HuH-7.5 (cell line): ENCODE data around the gene MDK.

Experiments used
- DNase-seq: peaks from one replicate; pipeline ENCODE4 v3.0.0; 2011; ENCODE audit warnings: low spot score

The MDK gene

DNA sequence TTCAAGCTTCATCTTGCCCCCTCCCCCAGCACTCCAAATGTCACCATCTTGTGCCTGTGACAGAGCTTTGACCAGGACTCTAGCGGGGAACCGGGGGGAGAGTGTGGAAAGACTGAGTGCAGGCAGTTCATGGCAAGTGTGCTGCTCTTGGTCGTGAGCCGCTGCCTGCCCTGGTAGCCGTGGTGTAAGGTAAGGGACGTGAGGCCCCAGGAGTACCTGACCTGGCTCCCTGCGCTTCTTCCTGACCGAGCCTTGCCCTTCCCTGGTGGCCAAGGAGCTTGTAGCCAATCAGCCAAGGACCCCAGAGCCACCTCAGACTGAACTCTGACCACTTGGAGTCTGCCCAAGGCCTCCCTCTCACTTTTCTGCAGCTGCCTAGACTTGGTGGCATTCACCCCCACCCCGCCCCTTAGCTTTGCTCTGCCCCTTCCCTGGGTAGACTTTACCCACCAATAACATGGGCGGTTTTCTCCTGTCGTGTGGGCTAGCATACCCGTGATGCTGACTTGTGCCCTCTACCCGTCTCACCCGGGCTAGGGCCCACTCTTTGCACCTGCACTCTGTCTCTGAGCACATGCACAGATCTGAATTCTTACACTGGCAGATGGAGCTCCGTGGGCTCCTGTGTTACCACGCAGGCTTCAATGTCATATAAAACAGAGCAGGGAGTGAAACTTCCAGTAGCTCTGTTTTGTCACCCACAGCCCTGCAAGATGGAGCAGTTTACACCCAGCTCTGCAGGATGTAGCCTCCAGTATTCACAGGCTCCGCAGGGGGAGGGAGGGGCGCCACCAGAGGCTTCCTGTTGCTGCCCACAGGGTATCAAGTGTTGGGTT is 32.7 kb upstream of the MDK start:
- DNase-seq = no peak

DNA sequence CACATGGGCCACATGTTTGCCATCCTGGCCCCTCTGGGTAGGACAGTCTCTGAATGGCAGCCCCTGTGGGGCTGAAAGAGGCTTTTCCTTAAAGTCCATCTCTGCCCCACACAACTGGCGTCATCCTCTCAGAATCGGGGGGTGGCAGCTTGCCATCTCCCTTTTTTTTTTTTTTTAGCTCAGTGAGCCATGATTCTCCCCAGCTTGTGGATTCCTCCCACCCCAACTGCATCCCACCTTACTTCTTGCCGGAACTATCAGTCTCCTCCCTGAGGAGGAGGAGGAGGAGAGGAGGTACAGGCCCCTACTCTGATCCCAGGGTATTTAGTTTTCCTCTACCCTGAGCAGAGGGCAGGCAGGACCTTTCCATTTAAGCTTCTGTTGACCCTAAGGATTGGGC is 30.8 kb upstream of the MDK start:
- DNase-seq = no peak

DNA sequence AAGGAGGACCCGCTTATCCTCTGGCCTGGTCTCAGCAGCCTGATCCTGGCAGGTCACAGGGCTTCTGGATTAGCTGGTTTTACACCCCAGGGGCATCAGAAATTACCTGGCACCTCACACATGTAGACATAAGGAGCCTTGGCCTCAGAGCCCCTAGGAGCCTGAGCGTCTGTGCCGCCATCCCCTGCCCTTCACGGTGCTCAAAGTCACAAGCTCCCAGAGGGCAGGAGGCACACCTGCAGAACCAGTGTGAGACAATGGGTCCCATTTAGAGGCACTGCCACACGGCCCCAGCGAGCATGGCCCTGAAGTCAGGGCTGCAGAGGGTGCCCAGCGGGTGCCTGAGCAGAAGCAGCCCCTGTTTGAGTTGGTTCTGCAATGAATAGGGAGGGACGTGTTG is 30.3 kb upstream of the MDK start:
- DNase-seq = no peak

DNA sequence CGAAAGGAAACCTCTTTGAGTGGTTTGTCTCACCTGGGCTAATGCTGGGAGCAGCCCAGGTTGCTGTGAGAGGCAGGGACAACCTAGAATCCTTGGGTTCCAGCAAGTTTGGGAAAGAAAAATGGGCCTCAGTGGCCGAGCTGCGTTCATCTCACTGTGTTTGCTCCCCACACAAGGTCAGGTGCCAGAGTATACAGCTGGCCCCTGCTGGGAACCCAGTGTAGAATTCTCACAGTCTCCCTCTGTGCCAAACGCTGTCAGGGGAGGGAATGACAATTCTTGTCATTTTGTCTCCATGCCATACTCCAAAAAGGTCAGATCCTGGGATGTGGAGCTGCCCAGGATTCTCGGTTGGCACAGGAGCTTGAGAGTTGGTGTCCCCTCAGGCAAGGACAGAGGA is 29.9 kb upstream of the MDK start:
- no peak for DNase-seq

DNA sequence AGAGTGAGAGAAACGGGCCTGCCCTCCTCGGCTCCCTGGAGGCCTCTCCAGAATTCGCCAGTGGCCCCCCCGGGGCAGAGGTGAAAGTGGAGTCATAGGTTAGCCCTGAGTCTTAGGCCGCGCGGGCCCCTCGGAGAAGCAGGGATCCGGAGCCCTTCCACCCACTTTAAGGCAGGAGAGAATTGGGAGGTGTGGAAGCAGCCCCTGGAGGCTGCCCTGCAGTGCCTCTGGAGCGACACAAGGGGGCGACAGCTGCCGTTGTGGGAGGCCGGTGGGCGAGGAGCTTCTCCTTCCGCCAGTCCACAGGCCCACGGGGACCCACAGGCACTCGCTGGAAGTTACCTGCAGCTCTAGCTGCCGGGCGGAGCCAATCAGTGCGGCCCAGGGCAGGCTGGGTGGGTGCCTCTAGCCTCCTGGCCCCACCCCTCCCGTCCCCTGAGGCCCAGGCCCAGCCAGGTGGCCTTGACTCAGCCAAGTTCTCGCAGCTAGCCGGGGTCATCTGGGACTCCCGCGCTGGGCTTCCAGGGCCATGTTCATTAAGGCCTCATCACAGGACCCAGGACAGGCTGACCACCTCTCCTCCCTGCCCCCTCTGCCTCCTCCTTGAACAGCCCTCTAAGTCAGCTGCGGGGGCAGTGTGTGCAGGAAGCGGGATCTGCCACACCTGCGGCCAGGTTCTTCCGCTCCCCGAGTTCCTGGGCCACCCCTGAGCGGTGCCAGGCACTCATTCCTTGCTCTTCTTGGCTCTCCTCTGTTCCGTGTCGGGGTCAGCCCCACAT is 29.2 kb upstream of the MDK start:
- DNase-seq = no peak

DNA sequence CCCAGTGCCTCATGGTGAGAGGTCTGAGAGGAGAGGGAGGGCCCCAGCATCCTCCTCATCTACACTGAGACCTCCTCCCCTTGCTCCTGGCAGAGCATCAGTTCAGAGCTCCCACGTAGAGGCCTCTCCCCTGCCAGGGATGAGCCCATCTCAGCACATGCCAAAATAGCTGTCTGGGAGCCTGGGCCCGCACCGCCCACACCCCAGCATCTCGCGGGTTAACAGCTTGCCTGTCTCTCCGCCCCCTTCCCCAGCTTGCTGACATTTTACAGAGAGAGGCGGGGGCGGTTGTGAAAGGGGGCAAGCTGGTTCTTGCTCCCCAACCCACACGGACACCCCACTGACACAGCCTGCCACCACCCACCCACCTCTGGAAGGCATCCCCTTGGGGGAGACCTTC is 27.8 kb upstream of the MDK start:
- DNase-seq = no peak

DNA sequence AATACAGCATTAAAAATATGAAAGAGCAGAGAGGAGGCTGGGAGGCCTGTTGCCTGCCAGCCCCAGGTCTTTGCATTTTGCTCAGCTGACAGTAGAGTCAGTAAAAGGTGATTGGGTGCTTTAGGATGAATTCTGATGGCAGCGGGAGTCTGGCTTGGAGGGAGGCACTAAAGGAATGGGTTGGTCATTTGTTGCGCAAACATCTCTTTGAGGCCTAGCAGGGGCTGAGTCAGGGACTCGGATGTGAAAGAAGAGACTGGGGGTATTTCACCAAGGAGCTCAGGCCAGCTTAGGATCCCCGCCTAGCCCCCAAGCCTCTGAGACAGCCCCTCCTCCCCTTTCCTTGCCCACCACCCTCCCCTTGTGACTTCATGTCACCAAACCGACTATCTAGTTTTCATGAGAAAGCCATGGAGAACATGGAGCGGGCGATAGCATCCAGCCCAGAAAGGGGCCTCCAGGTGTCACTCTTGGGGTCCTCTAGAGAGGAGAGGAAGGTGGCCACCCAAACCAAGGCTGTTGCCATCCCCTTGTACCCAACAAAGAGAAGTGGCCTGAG is 24.5 kb upstream of the MDK start:
- no peak for DNase-seq

DNA sequence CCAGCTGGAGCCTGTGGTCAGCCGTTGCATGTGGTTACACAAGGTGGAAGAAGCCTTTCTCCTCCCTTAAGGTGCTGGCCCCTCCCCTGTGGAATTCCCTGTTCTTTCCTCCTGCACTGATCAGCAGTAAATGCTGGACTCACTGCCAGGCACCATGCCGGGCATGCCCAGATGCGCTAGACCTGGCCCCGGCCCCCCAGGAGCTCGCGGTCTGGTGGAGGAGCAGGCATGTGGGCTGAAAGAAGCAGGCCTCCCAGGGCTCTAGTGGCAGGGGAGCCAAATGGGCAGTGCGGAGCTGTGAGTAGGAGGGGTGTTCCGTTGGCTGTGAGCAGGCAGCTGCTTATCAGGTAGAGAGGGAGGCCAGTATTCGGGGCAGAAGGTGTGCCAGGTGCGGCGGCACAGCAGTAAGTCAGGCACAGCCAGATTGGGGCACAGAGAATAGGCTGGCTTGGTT is 24.0 kb upstream of the MDK start:
- DNase-seq = no peak

DNA sequence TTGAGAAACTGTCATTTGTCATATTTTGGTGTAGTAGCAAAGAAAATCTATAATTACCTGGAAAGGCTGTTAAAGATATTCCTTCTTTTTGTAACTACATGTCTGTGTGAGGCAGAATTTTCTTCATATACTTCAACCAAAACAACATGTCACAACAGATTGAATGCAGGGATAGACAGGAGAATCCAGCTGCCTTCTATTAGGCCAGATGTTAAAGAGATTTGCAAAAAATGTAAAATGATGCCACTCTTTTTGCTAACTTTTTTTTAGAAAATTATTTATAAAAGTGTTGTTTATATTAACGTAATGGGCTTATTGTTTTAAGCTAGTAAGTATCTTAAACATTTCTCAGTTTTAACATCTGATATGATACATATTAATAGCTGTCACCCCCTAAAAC is 21.5 kb upstream of the MDK start:
- DNase-seq = no peak

DNA sequence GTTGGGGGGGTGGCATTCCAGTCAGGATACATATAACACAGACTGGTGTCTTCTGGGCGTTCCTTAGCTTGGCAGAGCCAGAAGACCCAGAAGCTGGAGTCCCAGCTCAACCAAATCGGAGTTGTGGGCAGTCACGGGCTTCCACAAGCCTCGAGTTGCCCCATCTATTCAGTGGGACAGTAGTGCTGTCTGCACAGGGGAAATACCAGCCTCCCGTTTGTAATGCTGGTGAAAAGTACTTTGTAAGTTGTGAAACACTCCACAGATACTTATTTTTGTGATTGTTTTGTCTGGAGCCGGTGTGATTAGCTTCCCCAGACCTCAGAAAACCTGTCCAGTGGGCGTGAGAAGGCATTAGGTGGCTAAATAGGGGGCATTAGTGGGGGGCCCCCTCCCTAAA is 20.6 kb upstream of the MDK start:
- no peak for DNase-seq

DNA sequence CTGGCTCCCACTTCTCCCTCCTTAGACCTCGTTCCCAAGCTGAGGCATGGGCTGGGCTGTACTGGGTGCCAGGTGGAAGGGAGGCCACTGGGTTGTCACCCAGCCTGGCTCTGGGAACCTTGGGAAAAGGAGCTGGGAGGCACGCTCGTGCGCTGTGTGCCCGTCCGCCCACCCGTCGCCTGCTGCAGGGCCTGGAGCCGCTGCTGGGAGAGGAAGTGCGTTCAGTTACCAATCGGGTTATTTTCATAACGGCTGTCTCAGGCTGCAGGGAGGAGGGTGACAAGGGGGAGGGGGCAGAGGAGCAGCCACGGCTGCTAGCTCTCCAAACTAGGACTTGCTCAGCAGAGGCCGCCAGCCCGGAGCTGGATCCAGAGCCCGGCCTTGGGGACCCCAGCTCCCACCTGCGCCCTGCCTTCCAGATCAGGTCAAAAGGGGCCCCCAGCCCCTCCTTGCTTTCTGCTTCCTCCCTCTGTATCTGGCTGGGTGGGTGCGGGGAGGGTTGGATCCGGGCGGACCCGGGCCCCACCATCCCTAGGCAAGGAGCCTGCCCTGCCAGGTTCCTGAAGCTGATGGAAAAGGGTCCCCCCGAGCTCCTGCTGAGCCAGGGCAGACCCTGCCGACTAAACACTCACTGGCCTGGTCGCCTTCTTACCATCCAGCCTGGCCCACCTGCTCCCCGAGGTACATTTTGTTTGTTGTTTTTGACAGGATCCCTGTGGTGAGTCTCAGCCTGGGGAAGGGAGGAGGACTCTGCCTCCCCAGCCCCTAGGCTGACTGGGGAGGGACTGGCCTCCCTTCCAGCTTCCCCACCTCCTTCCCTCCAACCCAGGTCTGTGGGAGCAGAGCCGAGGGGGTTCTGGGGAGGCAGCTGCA is 19.9 kb upstream of the MDK start:
- no peak for DNase-seq

DNA sequence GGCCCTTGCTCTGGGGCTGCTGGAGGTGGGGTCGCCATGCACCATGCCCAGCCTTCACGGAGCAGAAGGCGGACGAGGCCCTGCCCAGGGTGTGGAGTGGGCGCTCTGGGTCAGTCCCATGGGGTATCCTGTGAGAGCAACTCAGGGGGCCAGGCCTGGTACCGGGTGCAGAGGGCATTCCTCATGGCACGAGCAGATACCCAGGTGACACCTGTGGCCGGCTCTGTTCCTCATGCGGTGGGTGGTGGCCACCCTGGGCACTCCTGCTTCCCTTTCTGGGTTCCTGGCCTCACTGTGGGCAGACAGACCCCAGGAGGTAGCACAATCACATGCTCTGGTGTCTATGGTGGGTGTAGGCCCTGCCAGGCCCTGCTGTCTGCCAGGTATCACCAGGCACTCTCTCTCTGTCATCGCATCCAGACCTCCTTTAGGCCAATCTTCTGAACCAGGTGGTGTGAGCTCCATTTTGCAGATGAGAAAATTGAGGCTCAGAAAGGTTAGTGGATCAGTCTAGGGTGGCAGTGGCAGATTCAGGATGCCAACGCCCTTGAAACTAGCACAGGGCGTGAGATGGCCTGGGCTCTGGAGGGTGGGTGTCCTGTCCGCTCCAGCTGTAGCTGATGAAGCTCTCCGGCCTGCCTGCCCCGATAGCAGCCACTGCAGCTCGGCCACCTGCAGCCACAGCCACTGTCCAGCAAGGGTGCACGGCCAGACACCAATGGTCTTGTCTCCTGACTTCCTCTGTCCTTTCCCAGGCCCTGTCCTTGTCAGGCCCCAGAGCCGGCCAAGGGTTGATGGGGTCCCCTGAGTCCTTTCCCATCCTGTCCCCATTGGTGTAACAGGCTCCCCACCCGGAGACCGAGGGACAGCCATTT is 19.1 kb upstream of the MDK start:
- DNase-seq = no peak

DNA sequence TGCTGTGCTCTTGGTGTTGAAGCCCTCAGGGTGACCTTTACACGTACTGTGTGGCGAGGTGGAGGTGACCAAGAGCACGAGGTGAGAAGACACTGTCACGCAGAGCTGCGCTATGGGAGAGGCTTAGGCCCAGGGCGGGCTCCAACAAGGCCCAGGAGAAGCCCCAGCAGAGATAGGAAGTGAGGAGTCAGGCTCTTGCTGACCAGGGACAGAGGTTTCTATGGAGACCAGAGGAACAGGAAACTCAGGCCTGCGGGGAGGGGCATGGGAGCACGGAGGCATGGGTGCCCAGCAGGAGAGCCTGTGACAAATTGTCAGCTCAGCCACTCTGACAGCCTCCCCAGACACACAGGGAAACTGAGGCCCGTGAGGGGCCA is 18.4 kb upstream of the MDK start:
- DNase-seq = no peak

DNA sequence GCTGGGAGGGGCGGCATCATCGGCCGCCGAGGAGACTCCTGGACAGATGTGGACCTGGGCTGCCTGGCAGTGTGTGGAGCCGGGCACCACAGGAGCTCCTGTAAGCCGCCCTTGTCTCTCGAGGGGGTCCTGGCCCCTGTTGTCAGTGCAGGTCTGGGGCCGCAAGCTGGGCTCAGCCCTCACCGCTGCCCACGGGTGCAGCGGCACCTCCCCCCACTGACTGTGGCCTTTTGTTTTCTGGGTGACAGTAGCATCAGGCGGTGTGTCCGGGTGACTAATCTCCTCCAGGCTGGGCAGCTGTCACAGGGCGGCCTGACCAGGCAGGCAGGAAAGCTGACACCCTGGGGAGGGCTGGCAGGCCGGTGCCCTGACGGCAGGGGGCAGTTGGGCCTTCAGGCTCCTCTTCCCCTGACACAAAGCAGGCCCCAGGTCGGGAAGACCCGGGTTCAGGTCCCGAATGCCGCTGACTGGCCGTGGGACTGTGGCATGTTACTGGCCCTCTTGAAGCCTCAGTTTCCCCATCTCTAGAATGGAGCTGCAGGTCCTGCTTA is 17.9 kb upstream of the MDK start:
- DNase-seq = peak; percentile 40

DNA sequence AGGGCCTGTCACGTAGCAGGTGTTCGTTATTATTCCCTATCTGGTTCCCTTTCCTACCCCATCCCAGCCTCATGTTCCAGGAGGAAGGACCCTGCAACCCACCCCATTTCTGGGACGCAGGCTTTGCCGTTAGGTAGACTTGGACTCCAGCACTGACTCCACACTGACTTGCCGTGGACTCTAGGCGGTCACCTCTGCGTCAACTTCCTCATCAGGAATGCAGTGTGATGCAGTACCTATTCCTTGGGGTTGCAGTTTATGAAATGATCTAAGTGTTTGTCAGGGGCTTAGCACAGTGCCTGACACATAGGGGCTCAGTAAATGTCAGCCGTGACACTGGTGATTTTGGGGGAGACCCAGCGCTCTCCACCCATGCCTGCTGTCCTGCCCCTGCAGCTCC is 17.4 kb upstream of the MDK start:
- no peak for DNase-seq

DNA sequence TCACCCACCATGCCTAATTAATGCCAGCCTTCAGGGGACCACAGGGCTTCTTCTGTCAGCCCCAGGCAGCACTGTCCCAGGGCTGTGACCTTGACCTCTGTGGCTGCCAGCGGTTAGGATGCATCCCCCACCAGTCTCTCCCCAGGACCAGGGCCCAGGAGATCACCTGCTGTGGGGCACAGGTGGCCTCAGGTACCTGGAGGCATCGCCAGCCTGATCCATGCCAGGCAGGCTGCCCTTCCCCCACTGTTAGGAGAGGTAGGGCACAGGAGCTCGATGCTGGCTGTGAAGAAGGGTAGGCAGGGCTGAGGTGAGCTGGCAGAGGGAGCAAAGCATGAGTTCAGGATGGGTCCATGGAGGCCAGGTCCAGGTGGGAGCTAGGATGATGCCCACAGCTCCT is 16.7 kb upstream of the MDK start:
- no peak for DNase-seq

DNA sequence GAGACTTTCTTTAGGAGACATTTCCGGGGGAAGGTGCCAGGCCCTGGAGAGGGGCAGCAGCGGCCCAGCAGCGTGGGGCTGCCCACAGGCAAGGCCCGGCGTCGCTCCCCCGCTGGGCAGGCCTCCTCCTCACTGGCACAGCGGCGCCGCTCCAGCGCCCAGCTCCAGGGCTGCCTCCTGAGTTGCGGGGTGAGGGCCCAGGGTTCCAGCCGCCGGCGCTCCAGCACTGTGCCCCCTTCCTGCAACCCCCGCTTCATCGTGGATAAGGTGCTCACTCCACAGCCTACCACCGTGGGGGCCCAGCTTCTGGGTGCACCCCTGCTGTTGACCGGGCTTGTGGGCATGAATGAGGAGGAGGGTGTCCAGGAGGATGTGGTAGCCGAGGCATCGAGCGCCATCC is 15.2 kb upstream of the MDK start:
- DNase-seq = no peak

DNA sequence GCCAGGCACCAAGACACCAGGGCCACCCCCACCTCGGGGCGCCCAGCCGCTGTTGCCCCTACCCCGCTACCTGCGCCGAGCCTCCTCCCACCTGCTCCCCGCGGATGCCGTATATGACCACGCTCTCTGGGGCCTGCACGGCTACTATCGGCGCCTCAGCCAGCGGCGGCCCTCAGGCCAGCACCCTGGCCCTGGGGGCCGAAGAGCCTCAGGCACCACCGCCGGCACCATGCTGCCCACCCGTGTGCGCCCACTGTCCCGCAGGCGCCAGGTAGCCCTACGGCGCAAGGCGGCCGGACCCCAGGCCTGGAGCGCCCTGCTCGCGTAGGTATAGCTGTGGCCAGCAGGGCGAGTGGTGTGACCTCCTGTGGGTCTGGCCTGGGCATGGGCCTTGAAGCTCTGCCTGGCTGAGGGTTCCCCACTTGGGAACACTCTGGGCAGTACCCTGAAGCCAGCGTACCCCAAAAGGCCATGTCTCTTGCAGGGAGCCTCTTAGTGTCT is 14.8 kb upstream of the MDK start:
- no peak for DNase-seq

DNA sequence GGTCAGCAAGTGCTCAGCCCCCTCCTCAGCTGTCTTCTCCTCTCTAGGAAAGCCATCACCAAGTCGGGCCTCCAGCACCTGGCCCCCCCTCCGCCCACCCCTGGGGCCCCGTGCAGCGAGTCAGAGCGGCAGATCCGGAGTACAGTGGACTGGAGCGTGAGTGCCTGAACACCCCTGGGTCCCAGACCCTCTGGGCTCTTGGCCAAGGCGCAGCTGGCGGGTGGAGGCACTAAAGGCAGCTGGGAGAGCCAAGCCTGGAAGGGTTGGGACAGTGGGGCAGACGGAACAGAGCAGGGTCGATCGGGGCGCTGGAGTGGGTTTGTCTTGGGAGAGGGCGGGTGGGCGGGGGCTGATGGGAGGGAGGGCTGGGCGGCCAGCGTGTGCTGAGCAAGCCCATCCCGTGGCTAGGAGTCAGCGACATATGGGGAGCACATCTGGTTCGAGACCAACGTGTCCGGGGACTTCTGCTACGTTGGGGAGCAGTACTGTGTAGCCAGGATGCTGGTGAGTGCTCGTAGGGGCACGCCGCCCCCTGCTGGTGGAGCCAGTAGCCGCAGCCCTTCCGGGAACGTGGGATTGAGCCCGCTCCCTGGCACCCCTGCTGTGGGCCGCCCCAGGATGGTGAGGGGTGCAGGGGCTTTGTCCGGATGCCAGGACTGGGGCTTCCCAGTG is 14.1 kb upstream of the MDK start:
- peak; percentile 46 for DNase-seq

DNA sequence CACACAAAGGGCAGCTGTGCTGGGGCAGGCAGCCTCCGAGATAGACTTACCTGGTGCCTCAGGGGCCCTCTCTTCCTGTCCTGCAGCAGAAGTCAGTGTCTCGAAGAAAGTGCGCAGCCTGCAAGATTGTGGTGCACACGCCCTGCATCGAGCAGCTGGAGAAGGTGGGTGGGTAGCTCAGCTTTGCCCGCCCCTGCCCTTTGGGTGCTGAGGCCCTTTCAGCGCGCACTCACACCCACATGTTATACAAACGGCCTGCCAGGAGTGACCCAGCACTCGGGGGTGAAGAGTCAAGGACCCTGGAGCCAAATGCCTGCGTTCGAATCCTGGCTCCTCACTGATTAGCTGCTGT is 13.6 kb upstream of the MDK start:
- no peak for DNase-seq
